Right atrium auricular region (tissue), 2 donors: Measurements from ENCODE around the gene TNNC1. TPM values are rescaled to one million over a fixed set of nuclear protein-coding genes. Genes with fewer than 3 reads are reported as not detected.

Experiments used
- DNase-seq: peaks from one replicate; pipeline ENCODE4 v3.0.0-alpha.2; 2019; ENCODE audit warnings: low spot score
- H3K27ac ChIP-seq, 2 donors: fragments of 200-600 bp; sonication (generic); 1 replicate in 1 of 2; 2 replicates in 1 of 2; pipeline ENCODE4 v1.5.1; 2016 to 2019
- H3K27me3 ChIP-seq, 2 donors: fragments of 200-600 bp; sonication (generic); one replicate each; pipeline versions ENCODE4 v1.5.1 to v1.6.0; 2017 to 2019
- H3K36me3 ChIP-seq: fragments of 200-600 bp; sonication (generic); one replicate; pipeline ENCODE4 v1.5.1; 2016
- H3K4me1 ChIP-seq, 2 donors: fragments of 200-600 bp; sonication (generic); one replicate each; pipeline versions ENCODE4 v1.5.1 to v1.6.0; 2017 to 2019
- H3K4me3 ChIP-seq, 2 donors: fragments of 200-600 bp; sonication (generic); 1 replicate in 1 of 2; 2 replicates in 1 of 2; pipeline ENCODE4 v1.5.1; 2017 to 2019; ENCODE audit warnings: mild to moderate bottlenecking in 1 of 2, moderate library complexity in 1 of 2
- H3K9me3 ChIP-seq, 2 donors: fragments of 200-600 bp; sonication (generic); one replicate each; pipeline ENCODE4 v1.5.1; 2019
- CTCF ChIP-seq, 2 donors: fragments of 200-600 bp; sonication (generic); IDR thresholded peaks; one replicate each; pipeline ENCODE4 v1.5.1; 2019; ENCODE audit warnings: antibody characterized with exemption in 2 of 2
- total RNA-seq, 2 donors: library from RNA; depleted of rRNA; stranded (reverse); fragments of >200 nt; gene quantifications; one replicate each; pipeline ENCODE4 v1.1.0, GENCODE V29; 2016

The TNNC1 gene
- total RNA-seq, 2 donors from 2014 or later = 4,697 to 8,249 TPM

GRCh38 chr3:52468336-52468735 is 14.5 kb upstream of the TNNC1 start:
- no peaks in the 10 kb centered on the region for H3K9me3 ChIP-seq
- H3K36me3 ChIP-seq = peaks cover 34% of the 10 kb centered on the region
- H3K27me3 ChIP-seq = no peaks in the 10 kb centered on the region
- no peak for DNase-seq
- no peak for TF ChIP-seq CTCF (IDR thresholded peaks at IDR 0.05)
- H3K27ac ChIP-seq = peak overlapping the region; percentile 44 to 61
- no peak overlapping the region for H3K4me3 ChIP-seq
- peaks cover 0 to 35% of the 10 kb centered on the region in 2 donors for H3K4me1 ChIP-seq

- H3K36me3 ChIP-seq = peaks cover 34% of the 10 kb centered on the region
Observed at GRCh38 chr3:52463416-52463815, 9.6 kb upstream of the TNNC1 start.

GRCh38 chr3:52461874-52462273 is 8.0 kb upstream of the TNNC1 start:
- no peak for DNase-seq
- Histone ChIP-seq H3K4me1 (peaks cover 0 to 4% of the 10 kb centered on the region in 2 donors), H3K9me3 (no peaks in the 10 kb centered on the region), H3K4me3 (no peak overlapping the region), H3K36me3 (peaks cover 44% of the 10 kb centered on the region), H3K27ac (no peak overlapping the region), H3K27me3 (no peaks in the 10 kb centered on the region)
- no peak for TF ChIP-seq CTCF (IDR thresholded peaks at IDR 0.05)

More at GRCh38 chr3:52463416-52463815, 9.6 kb upstream of the TNNC1 start:
- no peak for TF ChIP-seq CTCF (IDR thresholded peaks at IDR 0.05)
- Histone ChIP-seq H3K27me3 (no peaks in the 10 kb centered on the region), H3K4me1 (peaks cover 0 to 11% of the 10 kb centered on the region in 2 donors), H3K4me3 (no peak overlapping the region), H3K9me3 (no peaks in the 10 kb centered on the region), H3K27ac (no peak overlapping the region)
- no peak for DNase-seq

- no peak for DNase-seq
- peaks cover 37% of the 10 kb centered on the region for H3K36me3 ChIP-seq
Observed at GRCh38 chr3:52458770-52459545, 5.1 kb upstream of the TNNC1 start.

GRCh38 chr3:52458031-52458760 is 4.4 kb upstream of the TNNC1 start:
- H3K4me1 ChIP-seq = peaks cover 0 to 27% of the 10 kb centered on the region in 2 donors
- H3K4me3 ChIP-seq = no peak overlapping the region
- no peaks in the 10 kb centered on the region for H3K9me3 ChIP-seq
- no peak for DNase-seq
- H3K36me3 ChIP-seq = peaks cover 37% of the 10 kb centered on the region
- H3K27ac ChIP-seq = no peak overlapping the region
- H3K27me3 ChIP-seq = no peaks in the 10 kb centered on the region
- no peak for TF ChIP-seq CTCF (IDR thresholded peaks at IDR 0.05)

More at GRCh38 chr3:52458770-52459545, 5.1 kb upstream of the TNNC1 start:
- no peak overlapping the region for H3K27ac ChIP-seq
- H3K4me3 ChIP-seq = no peak overlapping the region
- no peaks in the 10 kb centered on the region for H3K27me3 ChIP-seq
- peaks cover 0 to 26% of the 10 kb centered on the region in 2 donors for H3K4me1 ChIP-seq
- TF ChIP-seq CTCF (IDR thresholded peaks at IDR 0.05) = no peak
- no peaks in the 10 kb centered on the region for H3K9me3 ChIP-seq
